NCI-H1092 (cell line): Measurements from ENCODE around the gene FDXR.
"Not testable (repeated sequence)": the region's sequence is repeated elsewhere in the genome, so short reads cannot be mapped to it uniquely, and the experiment has no call there.

Experiments
- DNase-seq: peaks from one replicate; lab custom pipeline; 2025; lab: John Stamatoyannopoulos, UW

FDXR gene, protein sequence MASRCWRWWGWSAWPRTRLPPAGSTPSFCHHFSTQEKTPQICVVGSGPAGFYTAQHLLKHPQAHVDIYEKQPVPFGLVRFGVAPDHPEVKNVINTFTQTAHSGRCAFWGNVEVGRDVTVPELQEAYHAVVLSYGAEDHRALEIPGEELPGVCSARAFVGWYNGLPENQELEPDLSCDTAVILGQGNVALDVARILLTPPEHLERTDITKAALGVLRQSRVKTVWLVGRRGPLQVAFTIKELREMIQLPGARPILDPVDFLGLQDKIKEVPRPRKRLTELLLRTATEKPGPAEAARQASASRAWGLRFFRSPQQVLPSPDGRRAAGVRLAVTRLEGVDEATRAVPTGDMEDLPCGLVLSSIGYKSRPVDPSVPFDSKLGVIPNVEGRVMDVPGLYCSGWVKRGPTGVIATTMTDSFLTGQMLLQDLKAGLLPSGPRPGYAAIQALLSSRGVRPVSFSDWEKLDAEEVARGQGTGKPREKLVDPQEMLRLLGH

DNA sequence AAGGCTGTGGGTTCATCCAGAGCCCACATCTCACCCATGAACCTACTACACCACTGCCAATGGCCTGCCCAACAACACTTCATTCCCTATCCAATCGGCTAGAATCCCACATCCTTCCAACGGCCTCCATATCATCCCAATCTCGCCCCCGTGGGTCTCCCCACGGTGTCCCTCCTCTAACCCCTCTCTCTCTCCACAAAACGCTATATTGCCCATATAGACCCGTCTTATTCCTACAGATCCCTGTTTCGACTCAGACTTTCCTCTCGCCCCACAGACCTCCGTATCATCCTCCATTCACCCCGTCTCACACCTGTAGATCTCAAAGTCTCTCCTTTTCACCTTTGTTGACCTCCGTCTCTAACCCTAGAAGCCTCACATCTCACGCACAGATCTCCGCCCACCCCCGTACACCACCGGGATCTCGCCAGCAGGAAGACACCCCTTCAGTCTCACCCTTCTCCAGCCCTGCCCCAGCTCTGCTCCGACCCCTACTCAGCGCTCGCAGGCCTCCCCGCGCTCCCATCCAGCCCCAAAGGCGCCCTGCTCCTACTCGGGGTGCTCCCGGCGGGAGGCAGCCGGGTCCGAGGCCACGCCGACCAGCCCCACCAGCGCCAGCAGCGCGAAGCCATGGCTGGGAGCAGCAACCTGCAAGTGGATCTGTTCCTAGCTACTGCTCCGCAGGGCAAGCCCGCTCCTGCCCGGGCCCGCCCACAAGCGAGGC is at the start of gene FDXR:
Gene FDXR, minus strand, starts transcription at position 682 of the 724 bp plus-strand sequence. Its CDS starts 50 bp downstream, at position 632.
- no peak for DNase-seq

DNA sequence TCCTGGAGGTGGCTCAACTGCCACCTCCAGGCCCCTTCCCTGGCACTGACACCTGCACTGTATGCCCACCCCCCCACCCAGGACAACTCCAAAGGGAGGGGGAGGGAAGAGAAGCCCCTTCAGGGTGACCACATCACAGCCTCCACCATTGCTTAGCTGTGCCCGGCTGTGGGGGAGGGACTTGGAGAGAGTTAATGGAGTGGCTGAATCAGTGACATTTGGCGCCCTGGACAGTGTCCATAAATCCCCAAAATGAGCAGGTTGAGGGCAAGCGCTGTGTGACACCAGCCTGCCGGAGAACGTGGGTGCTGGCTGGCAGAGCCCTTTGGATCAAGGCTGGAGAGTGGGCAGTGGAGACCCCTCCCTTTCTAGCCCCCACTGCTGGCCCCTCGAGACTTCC is 49.4 kb upstream of the FDXR start:
- DNase-seq = no peak

- DNase-seq = no peak
Measured at GRCh38 chr17:74921769-74922168, 49.0 kb upstream of the FDXR start.

- DNase-seq = no peak
Measured at GRCh38 chr17:74921026-74921681, 48.4 kb upstream of the FDXR start.

GRCh38 chr17:74920642-74921025 is 47.8 kb upstream of the FDXR start:
- no peak for DNase-seq

GRCh38 chr17:74920306-74920620 is 47.5 kb upstream of the FDXR start:
- no peak for DNase-seq

GRCh38 chr17:74919440-74920305 is 46.9 kb upstream of the FDXR start:
- no peak for DNase-seq

DNA sequence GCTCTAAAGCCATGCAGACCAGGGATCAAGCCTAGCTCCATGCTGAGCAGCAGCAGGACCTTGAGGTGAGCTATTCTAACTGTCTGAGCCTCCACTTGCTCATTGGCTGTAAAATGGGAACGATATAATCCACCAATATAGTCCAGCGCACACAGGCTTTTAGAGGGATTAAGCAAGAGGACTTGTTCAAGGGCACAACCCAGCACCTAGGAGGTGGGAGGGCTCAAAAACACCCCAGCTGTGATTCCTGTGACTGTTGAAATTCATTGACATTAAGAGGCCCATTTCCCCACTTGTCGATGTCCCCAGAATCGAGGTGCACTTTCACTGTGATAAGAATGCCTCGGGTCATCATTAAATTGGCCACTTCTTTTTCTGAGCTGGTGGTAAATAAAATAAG is 46.1 kb upstream of the FDXR start:
- no peak for DNase-seq

- no peak for DNase-seq
Measured at GRCh38 chr17:74917430-74917829, 44.6 kb upstream of the FDXR start.

- DNase-seq = no peak
Measured at GRCh38 chr17:74916851-74917199, 44.0 kb upstream of the FDXR start.

DNA sequence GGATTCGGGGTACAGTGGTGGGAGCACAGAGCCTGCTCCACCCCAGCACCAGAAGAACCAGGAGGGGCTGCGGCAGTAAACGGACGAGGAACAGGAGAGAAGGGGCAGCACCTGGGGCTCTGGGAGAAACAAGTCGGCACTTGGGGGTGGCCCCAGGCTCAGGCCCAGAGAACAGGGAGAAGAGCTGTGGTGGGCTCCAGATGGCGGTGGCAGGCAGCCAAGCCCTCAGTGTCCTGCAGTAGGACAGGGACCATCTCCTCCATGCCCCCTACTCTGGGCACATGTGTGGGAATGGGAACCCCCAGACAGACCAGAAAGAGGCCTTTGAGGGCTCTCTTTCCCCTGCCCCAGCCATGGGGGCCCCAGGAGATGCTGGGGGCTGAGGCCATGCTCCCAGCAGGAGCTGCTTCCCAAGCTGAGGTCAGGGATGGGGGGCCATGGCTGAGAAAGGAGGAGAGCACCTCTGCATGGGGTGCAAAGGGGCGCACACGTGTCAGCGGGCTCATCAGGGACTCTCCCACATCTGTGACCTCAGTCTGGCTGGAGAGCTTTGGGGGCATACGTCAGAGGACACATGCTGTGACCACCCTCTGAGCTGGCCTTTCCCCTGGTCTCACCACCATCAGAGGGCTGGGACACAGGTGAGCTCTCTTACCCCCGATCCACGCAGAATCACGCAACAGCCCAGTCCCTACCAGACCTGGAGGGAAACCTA is 43.5 kb upstream of the FDXR start:
- DNase-seq = no peak

DNA sequence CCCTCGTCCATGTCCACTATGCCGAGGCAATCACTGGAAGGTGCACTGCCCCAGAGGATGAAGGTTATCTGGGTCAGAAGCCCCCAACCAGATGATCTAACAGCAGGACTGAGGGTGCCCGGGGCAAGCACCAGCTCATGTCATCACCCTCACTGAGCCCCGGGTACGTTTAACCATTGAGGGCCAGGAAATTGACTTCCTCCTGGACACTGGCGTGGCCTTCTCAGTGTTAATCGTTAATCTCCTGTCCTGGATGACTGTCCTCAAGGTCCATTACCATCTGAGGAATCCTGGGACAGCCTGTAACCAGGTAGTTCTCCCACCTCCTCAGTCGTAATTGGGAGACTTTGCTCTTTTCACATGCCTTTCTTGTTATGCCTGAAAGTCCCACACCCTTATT is 38.6 kb upstream of the FDXR start:
- not testable (repeated sequence) for DNase-seq

DNA sequence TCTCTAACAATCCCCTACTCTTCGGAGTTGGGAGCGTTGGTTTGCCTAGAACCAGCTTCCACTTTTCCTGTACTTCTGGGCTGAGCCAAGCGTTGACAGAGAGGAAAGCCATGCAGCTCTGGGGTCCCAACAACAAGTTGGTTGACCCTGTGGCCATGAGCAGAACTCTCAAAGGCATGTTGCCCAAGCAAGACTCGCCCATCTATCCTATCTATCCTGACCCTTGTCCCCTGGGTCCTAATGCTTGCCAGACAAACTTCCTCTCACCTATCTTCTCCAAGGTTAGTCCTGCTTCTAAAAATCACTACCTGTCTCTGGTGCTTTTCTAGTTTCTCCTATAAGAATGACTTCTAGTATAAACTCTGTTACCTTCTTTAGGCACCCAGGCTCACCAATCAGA is 36.3 kb upstream of the FDXR start:
- not testable (repeated sequence) for DNase-seq

DNA sequence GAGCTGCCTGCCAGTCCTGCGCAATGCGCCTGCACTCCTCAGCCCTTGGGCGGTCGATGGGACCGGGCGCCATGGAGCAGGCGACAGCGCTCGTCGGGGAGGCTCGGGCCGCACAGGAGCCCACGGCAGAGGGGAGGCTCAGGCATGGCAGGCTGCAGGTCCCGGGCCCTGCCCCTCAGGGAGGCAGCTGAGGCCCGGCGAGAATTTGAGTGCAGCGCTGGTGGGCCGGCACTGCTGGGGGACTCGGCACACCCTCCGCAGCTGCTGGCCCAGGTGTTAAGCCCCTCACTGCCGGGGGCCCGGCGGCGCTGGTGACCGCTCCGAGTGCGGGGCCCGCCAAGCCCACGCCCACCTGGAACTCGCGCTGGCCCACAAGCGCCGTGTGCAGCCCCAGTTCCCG is 34.2 kb upstream of the FDXR start:
- no peak for DNase-seq

DNA sequence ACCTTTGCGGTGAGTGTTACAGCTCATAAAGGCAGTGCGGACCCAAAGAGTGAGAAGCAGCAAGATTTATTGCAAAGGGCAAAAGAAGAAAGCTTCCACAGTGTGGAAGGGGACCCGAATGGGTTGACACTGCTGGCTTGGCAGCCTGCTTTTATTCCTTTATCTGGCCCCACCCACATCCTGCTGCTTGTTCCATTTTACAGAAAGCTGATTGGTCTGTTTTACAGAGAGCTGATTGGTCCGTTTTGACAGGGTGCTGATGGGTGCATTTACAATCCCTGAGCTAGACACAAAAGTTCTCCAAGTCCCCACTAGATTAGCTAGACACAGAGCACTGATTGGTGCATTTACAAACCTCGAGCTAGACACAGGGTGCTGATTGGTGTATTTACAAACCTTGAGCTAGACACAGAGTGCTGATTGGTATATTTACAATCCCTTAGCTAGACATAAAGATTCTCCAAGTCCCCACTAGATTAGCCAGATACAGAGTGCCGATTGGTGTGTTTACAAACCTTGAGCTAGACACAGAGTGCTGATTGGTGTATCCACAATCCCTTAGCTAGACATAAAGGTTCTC is 33.5 kb upstream of the FDXR start:
- not testable (repeated sequence) for DNase-seq

DNA sequence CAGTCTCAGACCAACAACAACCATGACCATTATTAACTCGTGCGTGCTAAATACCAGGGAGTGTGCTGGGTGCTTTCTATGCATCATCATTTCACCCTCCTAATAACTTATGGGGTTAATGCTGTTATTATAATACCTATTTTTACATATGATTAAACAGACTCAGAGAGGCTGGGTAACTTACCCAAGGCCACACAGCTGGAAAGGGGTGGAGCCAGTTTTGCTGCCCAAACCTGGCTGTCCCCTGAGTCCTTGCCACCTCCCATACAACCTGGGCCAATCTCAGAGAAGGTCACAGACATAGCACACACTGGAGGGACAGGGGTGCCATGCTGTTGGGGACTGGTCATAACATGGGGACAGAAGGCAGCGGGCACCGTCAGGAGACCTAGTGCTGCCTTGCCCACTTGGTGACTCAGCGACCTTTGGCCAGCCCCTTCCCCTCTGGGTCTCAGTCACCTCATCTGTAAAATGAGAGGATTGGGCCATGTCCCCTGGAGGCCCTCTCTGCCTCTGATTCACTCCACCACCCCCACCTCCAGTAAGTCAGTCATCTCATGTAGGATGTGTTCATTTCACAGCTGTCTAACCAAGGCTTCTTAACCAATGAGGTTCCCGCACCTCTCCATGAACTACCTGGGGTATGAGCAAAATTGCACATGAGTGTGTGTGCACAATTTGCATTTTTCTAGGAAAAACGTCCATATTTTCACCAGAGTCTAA is 32.1 kb upstream of the FDXR start:
- DNase-seq = no peak

- no peak for DNase-seq
Measured at GRCh38 chr17:74903671-74904070, 30.9 kb upstream of the FDXR start.

DNA sequence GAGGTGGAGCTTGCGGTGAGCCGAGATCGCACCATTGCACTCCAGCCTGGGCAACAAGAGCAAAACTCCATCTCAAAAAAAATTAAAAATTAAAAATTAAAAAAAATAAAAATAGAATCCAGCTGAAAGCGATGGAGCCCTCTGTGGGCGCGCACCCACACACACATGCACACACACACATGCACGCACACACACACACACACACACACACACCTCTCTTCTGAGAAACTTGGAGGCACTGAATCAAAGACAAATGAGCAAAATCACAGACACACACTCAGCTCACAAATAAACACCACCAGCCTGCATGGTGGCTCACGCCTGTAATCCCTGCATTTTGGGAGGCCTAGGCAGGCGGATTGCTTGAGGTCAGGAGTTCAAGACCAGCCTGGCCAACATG is 30.2 kb upstream of the FDXR start:
- no peak for DNase-seq

DNA sequence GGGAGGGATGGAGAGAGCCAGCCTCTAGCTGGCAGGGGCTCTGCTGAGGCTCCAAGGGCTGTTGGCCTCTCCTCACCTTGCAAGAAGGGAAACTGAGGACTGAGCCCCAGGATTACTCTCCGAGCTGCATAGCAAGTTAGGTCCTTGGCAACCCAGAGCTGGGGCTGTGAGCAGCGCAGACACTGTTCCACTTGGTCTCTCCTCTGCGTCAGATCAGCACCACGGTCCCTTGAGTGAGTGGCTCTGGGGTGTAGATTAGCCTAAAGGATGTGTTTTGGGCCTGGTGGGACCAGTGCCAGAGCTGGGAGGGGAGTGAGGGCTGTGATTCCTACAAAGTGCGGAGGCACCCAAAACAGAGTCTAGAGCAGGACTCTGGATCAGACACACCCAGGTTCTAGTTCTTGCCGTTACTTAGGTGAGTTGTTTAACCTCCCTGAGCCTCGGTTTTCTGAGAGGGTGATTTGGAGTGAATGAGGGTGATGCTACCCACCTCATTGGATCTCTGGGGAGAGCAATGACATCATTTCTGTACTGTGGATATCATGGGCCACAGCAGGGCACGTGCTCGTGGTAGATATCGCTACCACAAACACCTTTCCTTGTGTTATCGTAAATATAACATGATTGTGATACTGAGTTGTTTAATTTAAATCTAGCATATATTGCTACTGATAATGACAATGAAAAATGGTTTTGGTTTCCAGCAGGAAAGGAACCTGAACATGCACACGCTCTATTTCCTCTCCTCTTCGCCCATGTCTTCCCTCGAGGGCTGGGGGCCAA is 28.8 kb upstream of the FDXR start:
- DNase-seq = no peak

GRCh38 chr17:74900208-74900607 is 27.4 kb upstream of the FDXR start:
- DNase-seq = no peak
